Fibroblast of lung (primary cell): Measurements from ENCODE around the gene FSD1L.

Experiments
- CTCF ChIP-seq, 2 donors: IDR thresholded peaks in 1 of 2; conservative IDR thresholded peaks in 1 of 2; 1 replicate in 1 of 2; 2 replicates in 1 of 2; pipeline ENCODE4 v1.5.1; 2011 to 2012; ENCODE audit warnings: low read length in 2 of 2, control low read depth in 1 of 2, inconsistent platforms in 1 of 2, low read depth in 1 of 2, mild to moderate bottlenecking in 1 of 2
- EZH2 ChIP-seq: IDR thresholded peaks from 2 replicates; pipeline ENCODE4 v1.5.1; 2012; ENCODE audit warnings: low read length, control low read depth, mild to moderate bottlenecking; ENCODE audit errors: missing control alignments

- TF ChIP-seq CTCF (conservative IDR thresholded peaks at IDR 0.05 in 1 of 2, IDR thresholded peaks at IDR 0.05 in 1 of 2; ENCODE audit: low read depth in 1 of 2, low read length in 2 of 2), result no peak
- TF ChIP-seq EZH2, result no peak
Observed at GRCh38 chr9:105439428-105439827, 8.4 kb upstream of the FSD1L start.
